CD4-positive, alpha-beta T cell treated with Interleukin-2 at 100 ng/mL for 4 hours (primary cell): ENCODE data around the gene TSHZ2.
"Not testable (repeated sequence)": the region's sequence is repeated elsewhere in the genome, so short reads cannot be mapped to it uniquely, and the experiment has no call there.

Experiments used
- DNase-seq: peaks from one replicate; pipeline ENCODE4 v3.0.0-alpha.2; 2020; ENCODE audit warnings: low spot score

Gene TSHZ2

GRCh38 chr20:53463101-53463972 lies 491.2 kb downstream of the TSHZ2 start:
- DNase-seq, result no peak

GRCh38 chr20:53466279-53466678 lies 494.1 kb downstream of the TSHZ2 start:
- DNase-seq, result no peak

- DNase-seq, result no peak
Observed at GRCh38 chr20:53468587-53468986, 496.4 kb downstream of the TSHZ2 start.

GRCh38 chr20:53472859-53473258 lies 500.7 kb downstream of the TSHZ2 start:
- DNase-seq, result not testable (repeated sequence)

- no peak for DNase-seq
Observed at GRCh38 chr20:53480913-53481312, 508.8 kb downstream of the TSHZ2 start.

- no peak for DNase-seq
Observed at GRCh38 chr20:53487461-53488200, 515.5 kb downstream of the TSHZ2 start.

- DNase-seq, result no peak
Observed at GRCh38 chr20:53488775-53489272, 516.7 kb downstream of the TSHZ2 start.

- no peak for DNase-seq
Observed at GRCh38 chr20:53489528-53489927, 517.4 kb downstream of the TSHZ2 start.

- DNase-seq, result no peak
Observed at GRCh38 chr20:53490620-53491019, 518.5 kb downstream of the TSHZ2 start.

- no peak for DNase-seq
Observed at GRCh38 chr20:53491462-53491861, 519.3 kb downstream of the TSHZ2 start.

GRCh38 chr20:53492212-53492611 lies 520.1 kb downstream of the TSHZ2 start:
- DNase-seq, result no peak

- no peak for DNase-seq
Observed at GRCh38 chr20:53493311-53493857, 521.2 kb downstream of the TSHZ2 start.

GRCh38 chr20:53494753-53495152 lies 522.6 kb downstream of the TSHZ2 start:
- no peak for DNase-seq

GRCh38 chr20:53495398-53496092 lies 523.4 kb downstream of the TSHZ2 start:
- no peak for DNase-seq

GRCh38 chr20:53497246-53497645 lies 525.1 kb downstream of the TSHZ2 start:
- no peak for DNase-seq

- no peak for DNase-seq
Observed at GRCh38 chr20:53498341-53498740, 526.2 kb downstream of the TSHZ2 start.

GRCh38 chr20:53500651-53501050 lies 528.5 kb downstream of the TSHZ2 start:
- no peak for DNase-seq

- DNase-seq, result no peak
Observed at GRCh38 chr20:53502820-53503219, 530.7 kb downstream of the TSHZ2 start.

- DNase-seq, result no peak
Observed at GRCh38 chr20:53503517-53503919, 531.4 kb downstream of the TSHZ2 start.

- not testable (repeated sequence) for DNase-seq
Observed at GRCh38 chr20:53504106-53504505, 531.9 kb downstream of the TSHZ2 start.

- no peak for DNase-seq
Observed at GRCh38 chr20:53510262-53510661, 538.1 kb downstream of the TSHZ2 start.

GRCh38 chr20:53510704-53511103 lies 538.5 kb downstream of the TSHZ2 start:
- DNase-seq, result no peak
